T-cell (primary cell): ENCODE data around the gene CD58. TPM values are rescaled to one million over a fixed set of nuclear protein-coding genes. Genes with fewer than 3 reads are reported as not detected.
A peak's percentile ranks its signal among the peaks of the same experiment; 100 is the strongest.

Experiments used
- ATAC-seq, 4 experiments: fragments of 200-7000 bp in 3 of 4; fragments of 150-1000 bp in 1 of 4; cut with Tn5 transposase; replicated peaks in 1 of 4; 1 replicate in 3 of 4; 2 replicates in 1 of 4; pipeline ENCODE4 v1.10.0; 2021; ENCODE audit warnings: moderate library complexity in 3 of 4, mild to moderate bottlenecking in 2 of 4, moderate number of reproducible peaks in 1 of 4
- CTCF ChIA-PET, 2 donors: fragments of 300-600 bp; sonication (Branson Sonifier 250); formaldehyde crosslinking; loops; one replicate each; lab custom pipeline; 2022; ENCODE audit warnings: antibody characterized with exemption in 2 of 2; lab: Charles Lee
- POLR2A ChIA-PET, 2 donors: fragments of 300-600 bp; sonication (Branson Sonifier 250); formaldehyde crosslinking; loops; one replicate each; lab custom pipeline; 2022; ENCODE audit warnings: antibody characterized with exemption in 2 of 2; lab: Charles Lee
- DNase-seq, 35 experiments: peaks; one replicate each; pipeline versions ENCODE4 v3.0.0 to v3.0.0-alpha.2; 2013 to 2023
- H3K27ac ChIP-seq: one replicate; pipeline ENCODE4 v1.5.1; 2013; ENCODE audit warnings: low read length
- H3K27me3 ChIP-seq, 2 experiments: replicated peaks in 1 of 2; 1 replicate in 1 of 2; 2 replicates in 1 of 2; pipeline versions ENCODE4 v1.6.1 to v1.7.0; 2013; ENCODE audit warnings: low read length in 1 of 2, mixed read lengths in 1 of 2; ENCODE audit not compliant: control insufficient read depth in 2 of 2, insufficient read depth in 2 of 2; ENCODE audit errors: extremely low read depth in 1 of 2
- H3K36me3 ChIP-seq, 2 donors: 1 replicate in 1 of 2; 2 replicates in 1 of 2; pipeline versions ENCODE4 v1.6.1 to v1.7.0; 2013; ENCODE audit warnings: low read length in 1 of 2; ENCODE audit not compliant: control insufficient read depth in 2 of 2, insufficient read depth in 1 of 2; ENCODE audit errors: extremely low read depth in 1 of 2
- H3K4me1 ChIP-seq, 2 experiments: 1 replicate in 1 of 2; 2 replicates in 1 of 2; pipeline versions ENCODE4 v1.6.1 to v1.7.0; 2013; ENCODE audit warnings: low read length in 2 of 2, mixed read lengths in 1 of 2; ENCODE audit not compliant: insufficient read depth in 2 of 2, control insufficient read depth in 1 of 2; ENCODE audit errors: extremely low read depth in 1 of 2
- H3K4me3 ChIP-seq, 2 donors: 1 replicate in 1 of 2; 2 replicates in 1 of 2; pipeline versions ENCODE4 v1.5.1 to v1.7.0; 2013; ENCODE audit warnings: mild to moderate bottlenecking in 2 of 2, low read length in 1 of 2, moderate library complexity in 1 of 2; ENCODE audit not compliant: control insufficient read depth in 1 of 2; ENCODE audit errors: extremely low read depth in 1 of 2
- H3K9me3 ChIP-seq: 2 replicates; pipeline ENCODE4 v1.7.0; 2013
- H3K27ac Mint-ChIP-seq, 2 donors: one replicate each; pipeline ENCODE4 v1.8.0; 2020 to 2021; ENCODE audit warnings: mild to moderate bottlenecking in 2 of 2, mixed read lengths in 2 of 2
- H3K27me3 Mint-ChIP-seq, 2 donors: one replicate each; pipeline ENCODE4 v1.8.0; 2021 to 2022; ENCODE audit warnings: mixed read lengths in 2 of 2
- H3K36me3 Mint-ChIP-seq: one replicate; pipeline ENCODE4 v1.8.0; 2021; ENCODE audit warnings: mixed read lengths
- H3K4me1 Mint-ChIP-seq, 3 donors: one replicate each; pipeline ENCODE4 v1.8.0; 2020 to 2022; ENCODE audit warnings: mixed read lengths in 3 of 3, mild to moderate bottlenecking in 1 of 3
- H3K4me3 Mint-ChIP-seq, 3 donors: one replicate each; pipeline ENCODE4 v1.8.0; 2020 to 2022; ENCODE audit warnings: mild to moderate bottlenecking in 3 of 3, mixed read lengths in 3 of 3, moderate library complexity in 3 of 3
- H3K9me3 Mint-ChIP-seq, 3 donors: one replicate each; pipeline ENCODE4 v1.8.0; 2020 to 2022; ENCODE audit warnings: mixed read lengths in 3 of 3
- WGBS: methylation state at CpG from one replicate; pipeline ENCODE4 v1.1.5; 2013; ENCODE audit warnings: missing lambda C conversion rate; ENCODE audit not compliant: insufficient coverage; 5-methylcytosine and 5-hydroxymethylcytosine counted together
- total RNA-seq, 35 experiments: library from RNA in 6 of 35; stranded (reverse) in 6 of 35; fragments of 120-200 nt in 1 of 35; gene quantifications; one replicate each; pipeline versions ENCODE4 v1.2.1 to v1.2.4 and lab custom pipeline; 2013 to 2026

Gene CD58
- total RNA-seq, 5 donors from 2014 or later (not counting 1 experiment from before 2014, with no cell fraction given): 8.9 to 20.5 (median 16.9) TPM

DNA sequence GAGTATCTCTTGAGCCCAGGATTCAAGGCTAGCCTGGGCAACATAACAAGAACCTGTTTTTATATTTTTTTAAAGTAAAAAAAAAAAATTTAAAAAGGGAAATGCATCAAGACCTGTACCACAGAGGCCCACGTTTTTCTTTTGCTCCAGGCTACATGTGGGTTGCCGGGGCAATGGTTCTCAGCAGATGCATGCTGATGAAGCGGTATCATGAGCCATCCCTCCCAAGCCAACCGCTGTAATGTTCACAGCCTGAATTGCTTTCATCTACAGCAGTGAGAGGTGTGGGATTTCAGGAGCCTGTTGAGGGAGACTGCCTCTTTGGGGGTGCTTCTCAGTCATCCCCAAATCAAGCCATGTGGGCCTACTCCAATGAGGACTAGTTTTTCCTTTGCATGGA, 60.5 kb downstream of the CD58 start:
- H3K4me3 Mint-ChIP-seq: no peak overlapping the region
- Histone ChIP-seq H3K9me3 (no peaks in the 10 kb centered on the region), H3K4me3 (no peak overlapping the region), H3K4me1 (peaks cover 14 to 59% of the 10 kb centered on the region in 2 experiments), H3K36me3 (no peaks in the 10 kb centered on the region), H3K27me3 (no peaks in the 10 kb centered on the region), H3K27ac (no peak overlapping the region)
- DNase-seq (no peak), ATAC-seq (no peak)
- H3K36me3 Mint-ChIP-seq: peaks cover 9% of the 10 kb centered on the region
- peaks cover 0 to 5% (median 0%) of the 10 kb centered on the region in 3 donors for H3K9me3 Mint-ChIP-seq
- H3K27me3 Mint-ChIP-seq: no peaks in the 10 kb centered on the region
- ChIA-PET CTCF (interaction anchor here in 1 of 2 donors (0.6 kb wide), 1 partner anchor 70 kb away, joined by 4 read pairs; no protein-coding TSS in a partner anchor), POLR2A (no interaction called here)
- peak overlapping the region in 1 of 2 donors; percentile 61 for H3K27ac Mint-ChIP-seq
- H3K4me1 Mint-ChIP-seq: peaks cover 42 to 71% (median 67%) of the 10 kb centered on the region in 3 donors
- 65% methylated on average over 2 of the region's 4 CpGs for WGBS

DNA sequence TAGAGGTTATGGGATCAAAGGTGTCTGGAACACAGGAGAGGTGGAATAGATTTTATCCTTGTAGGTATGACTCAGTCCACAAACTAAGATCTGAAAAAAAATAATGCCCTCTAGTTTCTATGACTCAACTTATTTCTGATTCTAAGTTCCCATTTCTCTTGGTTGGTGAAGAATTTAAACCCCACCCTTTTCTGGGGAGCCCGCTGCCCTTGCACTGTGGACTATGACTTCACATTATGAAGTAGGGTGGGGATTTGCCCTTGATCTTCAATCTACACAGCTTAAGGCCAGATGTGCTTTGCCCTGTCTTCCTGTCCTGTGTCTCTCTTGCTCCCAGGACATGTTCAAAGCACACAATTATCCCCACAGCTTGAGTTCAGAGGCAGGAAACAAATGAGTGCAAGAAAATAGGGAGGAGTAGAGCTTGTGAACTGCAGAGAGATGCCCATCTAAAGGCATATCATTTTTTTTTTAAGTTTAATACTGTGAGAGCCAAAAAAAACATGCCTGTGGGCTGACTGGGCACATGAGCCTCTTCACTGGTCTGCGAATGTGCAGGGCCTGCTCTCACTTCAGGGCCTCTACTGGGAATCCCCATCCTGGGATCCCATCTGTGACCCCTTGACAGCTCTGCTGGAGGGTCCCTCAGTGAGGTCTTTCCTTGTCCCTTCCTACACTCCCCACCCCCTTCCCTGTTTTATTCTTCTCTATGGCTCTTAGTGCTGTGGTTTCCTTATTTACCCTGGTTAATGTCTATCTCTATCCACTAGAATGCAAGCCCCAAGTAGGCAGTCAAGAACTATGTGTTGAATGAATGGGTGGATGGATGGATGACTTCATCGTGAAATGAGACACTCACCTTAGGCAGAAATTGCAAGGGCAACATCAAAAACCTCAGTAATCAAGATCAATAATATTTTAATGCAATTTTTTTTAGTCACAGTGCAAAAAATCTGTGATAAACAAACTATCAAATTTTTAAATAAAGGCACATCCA, 61.5 kb downstream of the CD58 start:
- CTCF ChIA-PET: interaction anchor here (0.5 to 0.8 kb wide), 3 partner anchors 65 to 365 kb away, joined by 3 to 4 read pairs (median 3); no protein-coding TSS in a partner anchor
- H3K27ac ChIP-seq: peak overlapping the region; percentile 4
- no peaks in the 10 kb centered on the region for H3K9me3 ChIP-seq
- H3K27ac Mint-ChIP-seq: peak overlapping the region; percentile 69 to 86
- peak in 1 of 35 experiments; percentile 20 for DNase-seq
- H3K27me3 Mint-ChIP-seq: no peaks in the 10 kb centered on the region
- no peak overlapping the region for H3K4me3 Mint-ChIP-seq
- ATAC-seq: no peak
- peaks cover 44 to 72% (median 69%) of the 10 kb centered on the region in 3 donors for H3K4me1 Mint-ChIP-seq
- H3K9me3 Mint-ChIP-seq: peaks cover 0 to 5% (median 0%) of the 10 kb centered on the region in 3 donors
- H3K27me3 ChIP-seq: no peaks in the 10 kb centered on the region
- H3K4me1 ChIP-seq: peaks cover 13 to 62% of the 10 kb centered on the region in 2 experiments
- H3K4me3 ChIP-seq: no peak overlapping the region
- POLR2A ChIA-PET: interaction anchor here in 1 of 2 donors (0.6 kb wide), 1 partner anchor 136 kb away, joined by 3 read pairs; no protein-coding TSS in a partner anchor
- 17% methylated on average over 1 of the region's 3 CpGs for WGBS
- no peaks in the 10 kb centered on the region for H3K36me3 ChIP-seq
- H3K36me3 Mint-ChIP-seq: peaks cover 9% of the 10 kb centered on the region

DNA sequence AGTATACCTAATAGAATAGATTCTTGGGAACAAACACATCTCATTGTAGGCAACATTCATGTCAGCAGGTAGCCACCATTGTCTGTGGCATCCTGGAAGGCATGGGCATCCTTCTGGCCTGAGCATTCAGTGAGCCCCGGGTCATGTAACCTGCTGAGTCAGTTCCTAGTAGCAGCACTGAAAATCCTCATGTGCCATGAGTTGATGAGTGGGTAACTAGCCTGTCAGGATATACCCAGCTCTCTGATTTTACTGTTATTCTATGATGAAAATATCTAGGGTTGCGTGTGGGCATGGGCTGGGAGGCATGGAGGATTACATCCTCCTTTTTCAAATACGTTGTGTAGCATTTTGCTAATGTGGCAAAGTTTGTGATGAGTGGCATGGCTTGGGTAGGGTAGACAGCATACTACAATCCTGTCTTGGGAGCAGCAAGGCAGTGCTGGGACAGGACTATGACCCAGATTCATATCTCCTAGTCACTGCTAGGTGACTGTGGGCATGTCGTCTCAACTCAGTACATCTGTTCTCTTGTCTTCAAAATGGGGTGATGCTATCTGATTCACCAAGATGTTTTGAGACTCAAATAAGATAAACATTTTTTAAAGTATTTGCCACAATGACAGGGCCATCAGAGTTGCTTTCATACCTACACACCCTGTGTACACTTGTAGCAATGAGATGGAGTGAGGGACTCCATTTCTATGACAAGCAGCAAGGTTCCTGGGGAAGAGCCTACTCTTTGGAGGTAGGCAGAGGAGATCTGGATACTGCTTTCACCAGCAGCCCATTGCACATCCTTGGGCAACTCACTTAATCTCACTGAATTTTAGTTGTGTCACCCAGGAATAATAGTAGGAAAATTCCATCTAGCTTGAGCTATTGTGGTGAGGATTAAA, 62.5 kb downstream of the CD58 start:
- no peaks in the 10 kb centered on the region for H3K36me3 ChIP-seq
- no peak overlapping the region for H3K4me3 ChIP-seq
- POLR2A ChIA-PET: no interaction called here
- CTCF ChIA-PET: interaction anchor here (0.5 to 0.8 kb wide), 2 partner anchors 66 to 211 kb away, joined by 3 to 4 read pairs; no protein-coding TSS in a partner anchor
- Mint-ChIP-seq H3K27ac (peak overlapping the region; percentile 69 to 86), H3K36me3 (peaks cover 9% of the 10 kb centered on the region), H3K4me1 (peaks cover 53 to 75% (median 70%) of the 10 kb centered on the region in 3 donors), H3K9me3 (peaks cover 0 to 5% (median 0%) of the 10 kb centered on the region in 3 donors), H3K4me3 (no peak overlapping the region), H3K27me3 (no peaks in the 10 kb centered on the region)
- H3K4me1 ChIP-seq: peaks cover 18 to 62% of the 10 kb centered on the region in 2 experiments
- 57% methylated on average over 2 of the region's 4 CpGs for WGBS
- no peaks in the 10 kb centered on the region for H3K9me3 ChIP-seq
- DNase-seq (no peak), ATAC-seq (no peak)
- H3K27me3 ChIP-seq: no peaks in the 10 kb centered on the region
- no peak overlapping the region for H3K27ac ChIP-seq

DNA sequence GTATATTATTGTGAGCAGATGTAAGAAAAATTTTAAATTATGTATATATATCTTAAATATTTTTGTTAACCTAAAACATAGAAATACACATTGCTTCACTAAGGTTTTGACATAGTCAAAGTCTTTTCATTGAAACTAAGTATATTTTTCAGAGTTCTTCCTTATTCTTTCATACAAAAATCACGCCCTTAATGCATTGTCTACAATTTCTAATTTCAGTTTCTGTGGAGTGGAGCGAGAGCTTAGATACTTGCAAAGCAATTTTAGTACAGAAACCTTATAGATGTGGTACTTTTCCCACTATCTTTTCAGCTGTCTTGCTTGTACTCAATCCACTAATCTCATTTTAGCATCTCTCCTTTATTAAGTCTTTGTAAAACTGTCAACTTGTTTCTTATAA, 63.2 kb downstream of the CD58 start:
- H3K4me3 Mint-ChIP-seq: no peak overlapping the region
- ChIA-PET POLR2A (no interaction called here), CTCF (interaction anchor here in 1 of 2 donors (0.5 to 0.8 kb wide), 2 partner anchors 22 to 880 kb away, joined by 4 to 9 read pairs; no protein-coding TSS in a partner anchor)
- Histone ChIP-seq H3K27ac (no peak overlapping the region), H3K9me3 (no peaks in the 10 kb centered on the region), H3K27me3 (no peaks in the 10 kb centered on the region), H3K4me3 (no peak overlapping the region), H3K36me3 (no peaks in the 10 kb centered on the region), H3K4me1 (peaks cover 20 to 61% of the 10 kb centered on the region in 2 experiments)
- WGBS: no CpG with 5 or more reads among the region's 2 CpGs
- peaks cover 5% of the 10 kb centered on the region for H3K36me3 Mint-ChIP-seq
- H3K27ac Mint-ChIP-seq: peak overlapping the region in 1 of 2 donors; percentile 69
- peaks cover 52 to 75% (median 70%) of the 10 kb centered on the region in 3 donors for H3K4me1 Mint-ChIP-seq
- ATAC-seq (no peak), DNase-seq (no peak)
- no peaks in the 10 kb centered on the region for H3K27me3 Mint-ChIP-seq
- H3K9me3 Mint-ChIP-seq: peaks cover 0 to 5% (median 0%) of the 10 kb centered on the region in 3 donors

DNA sequence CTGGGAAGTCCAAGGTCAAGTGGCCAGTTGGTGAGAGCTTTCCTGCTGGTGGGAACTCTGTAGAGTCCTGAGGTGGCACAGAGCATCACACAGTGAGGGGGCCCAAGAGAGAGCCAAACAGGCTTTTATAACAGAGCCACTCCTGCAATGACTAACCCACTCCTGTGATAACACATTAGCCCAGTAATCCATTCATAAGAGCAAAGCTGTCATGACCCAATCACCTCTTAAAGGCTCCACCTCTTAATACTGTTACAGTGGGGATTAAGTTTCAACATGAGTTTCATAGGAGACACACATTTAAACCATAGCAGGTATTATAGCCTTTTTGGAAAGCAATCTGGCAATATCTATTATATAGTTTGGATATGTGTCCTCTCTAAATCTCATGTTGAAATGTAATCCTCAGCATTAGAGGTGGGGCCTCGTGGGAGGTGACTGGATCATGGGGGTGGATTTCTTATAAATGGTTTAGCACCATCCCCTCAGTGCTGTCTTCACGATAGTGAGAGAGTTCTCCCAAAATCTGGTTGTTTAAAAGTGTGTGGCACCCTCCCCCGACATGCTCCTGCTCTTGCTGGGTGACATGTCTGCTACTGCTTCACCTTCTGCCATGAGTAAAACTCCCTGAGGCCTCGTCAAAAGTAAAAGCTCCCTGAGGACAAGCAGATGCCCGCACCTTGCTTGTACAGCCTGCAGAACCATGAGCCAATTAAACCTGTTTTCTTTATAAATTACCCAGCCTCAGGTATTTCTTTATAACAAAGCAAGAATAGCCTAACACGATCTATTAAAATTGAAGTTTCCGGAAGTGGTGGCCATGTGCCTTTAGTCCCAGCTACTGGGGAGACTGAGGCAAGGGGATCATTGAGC, 64.5 kb downstream of the CD58 start:
- no peaks in the 10 kb centered on the region for H3K27me3 Mint-ChIP-seq
- Histone ChIP-seq H3K4me3 (no peak overlapping the region), H3K4me1 (peaks cover 20 to 60% of the 10 kb centered on the region in 2 experiments), H3K36me3 (no peaks in the 10 kb centered on the region), H3K9me3 (no peaks in the 10 kb centered on the region), H3K27ac (no peak overlapping the region), H3K27me3 (no peaks in the 10 kb centered on the region)
- peaks cover 52 to 77% (median 68%) of the 10 kb centered on the region in 3 donors for H3K4me1 Mint-ChIP-seq
- H3K27ac Mint-ChIP-seq: no peak overlapping the region
- ChIA-PET CTCF (interaction anchor here (0.7 to 1.4 kb wide), 2 partner anchors 162 to 550 kb away, joined by 3 to 7 read pairs; no protein-coding TSS in a partner anchor), POLR2A (no interaction called here)
- no peaks in the 10 kb centered on the region for H3K9me3 Mint-ChIP-seq
- 89% methylated on average over 4 of the region's 7 CpGs for WGBS
- H3K4me3 Mint-ChIP-seq: no peak overlapping the region
- no peak for ATAC-seq
- no peak for DNase-seq
- no peaks in the 10 kb centered on the region for H3K36me3 Mint-ChIP-seq
